GM10266 (cell line): ENCODE results near the gene ATP10A.

ENCODE experiments used
- DNase-seq: peaks from one replicate; pipeline ENCODE4 v3.0.0; 2012; ENCODE audit errors: extremely low spot score
- TF ChIP-seq, protein P1 (sequence below): IDR thresholded peaks from 2 replicates; pipeline ENCODE4 v1.5.1; 2012; ENCODE audit warnings: mild to moderate bottlenecking, low read depth; ENCODE audit not compliant: control insufficient read depth, insufficient read depth; ENCODE audit errors: missing control alignments

The ATP10A gene

DNA sequence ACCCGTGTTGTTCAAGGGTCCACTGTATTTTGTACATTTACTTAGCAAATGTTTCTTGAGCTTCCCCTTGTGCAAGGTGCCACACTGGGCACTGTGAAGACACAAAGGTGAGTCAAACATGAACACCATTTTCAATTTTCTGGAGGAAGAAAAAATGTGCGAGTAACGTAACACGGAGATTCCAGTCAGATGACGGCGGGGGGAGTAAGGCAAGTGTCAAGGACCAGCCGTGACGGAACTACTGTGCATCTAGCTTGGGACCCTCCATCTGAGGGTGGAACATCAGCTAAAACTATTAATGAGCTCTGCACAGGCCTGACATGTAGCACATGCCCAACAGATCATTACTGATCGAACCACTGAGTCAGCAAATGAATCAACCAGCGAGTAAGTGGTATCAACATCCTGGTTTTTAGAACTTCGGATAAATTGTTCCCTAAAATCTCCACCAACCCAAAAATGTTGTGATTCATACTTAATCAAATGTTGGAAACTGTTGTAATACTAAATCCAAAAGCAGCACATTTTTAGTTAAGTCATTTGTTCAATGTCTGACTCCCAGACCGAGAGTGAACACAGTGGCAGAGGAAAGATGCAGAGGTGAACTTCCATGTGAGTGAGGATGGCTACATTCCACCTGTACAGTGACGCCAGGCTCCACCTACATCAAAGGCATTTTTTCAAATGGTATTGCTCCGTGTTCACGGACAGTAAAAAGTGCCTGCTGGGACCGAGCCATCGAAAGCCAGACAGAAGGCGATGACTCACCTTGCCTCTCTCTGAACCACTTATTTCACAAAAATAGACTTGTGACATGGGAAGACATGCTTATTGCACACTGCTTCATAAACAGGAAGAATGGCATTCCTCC lies 172.2 kb downstream of the ATP10A start:
- TF ChIP-seq, protein P1, sequence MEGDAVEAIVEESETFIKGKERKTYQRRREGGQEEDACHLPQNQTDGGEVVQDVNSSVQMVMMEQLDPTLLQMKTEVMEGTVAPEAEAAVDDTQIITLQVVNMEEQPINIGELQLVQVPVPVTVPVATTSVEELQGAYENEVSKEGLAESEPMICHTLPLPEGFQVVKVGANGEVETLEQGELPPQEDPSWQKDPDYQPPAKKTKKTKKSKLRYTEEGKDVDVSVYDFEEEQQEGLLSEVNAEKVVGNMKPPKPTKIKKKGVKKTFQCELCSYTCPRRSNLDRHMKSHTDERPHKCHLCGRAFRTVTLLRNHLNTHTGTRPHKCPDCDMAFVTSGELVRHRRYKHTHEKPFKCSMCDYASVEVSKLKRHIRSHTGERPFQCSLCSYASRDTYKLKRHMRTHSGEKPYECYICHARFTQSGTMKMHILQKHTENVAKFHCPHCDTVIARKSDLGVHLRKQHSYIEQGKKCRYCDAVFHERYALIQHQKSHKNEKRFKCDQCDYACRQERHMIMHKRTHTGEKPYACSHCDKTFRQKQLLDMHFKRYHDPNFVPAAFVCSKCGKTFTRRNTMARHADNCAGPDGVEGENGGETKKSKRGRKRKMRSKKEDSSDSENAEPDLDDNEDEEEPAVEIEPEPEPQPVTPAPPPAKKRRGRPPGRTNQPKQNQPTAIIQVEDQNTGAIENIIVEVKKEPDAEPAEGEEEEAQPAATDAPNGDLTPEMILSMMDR: no peak
- DNase-seq: no peak

DNA sequence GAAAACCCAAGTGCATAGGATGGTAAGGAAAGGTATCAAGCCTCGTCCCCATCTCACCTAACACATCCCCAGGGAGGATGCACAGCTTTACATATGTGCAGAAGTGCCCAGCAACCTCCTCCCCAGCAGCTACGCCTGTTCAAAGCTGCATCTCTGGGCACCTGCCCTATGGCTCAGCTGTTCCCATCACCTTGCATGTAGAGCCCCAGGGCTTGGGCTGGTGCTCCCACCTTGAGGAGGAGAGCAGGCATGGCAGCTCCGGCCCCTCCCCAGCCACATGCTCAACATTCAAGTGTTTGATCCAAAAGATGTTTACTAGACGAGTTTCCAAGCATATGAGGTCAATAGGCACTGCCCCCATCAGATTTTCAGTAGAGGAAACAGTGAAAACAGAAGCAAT lies 173.5 kb downstream of the ATP10A start:
- no peak for DNase-seq
- TF ChIP-seq, protein P1: no peak

DNA sequence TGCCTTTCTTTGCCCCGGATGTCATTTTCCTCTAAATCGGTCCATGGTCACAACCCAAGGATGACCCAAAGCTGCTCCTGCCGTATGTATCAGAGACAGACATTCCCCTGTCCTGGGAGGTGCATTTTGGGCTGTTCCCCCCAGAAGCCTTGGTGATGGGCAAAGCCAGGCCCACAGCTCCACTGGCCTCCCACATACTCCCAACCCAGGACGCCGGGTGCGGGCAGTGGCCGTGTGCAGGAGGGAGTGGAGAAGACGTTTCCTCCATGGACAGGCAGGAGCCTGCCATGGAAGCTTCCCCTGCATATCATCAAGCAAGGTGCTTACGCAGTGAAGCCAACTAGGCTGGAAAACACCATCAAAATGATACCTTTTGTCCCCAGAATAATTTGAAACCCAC lies 175.0 kb downstream of the ATP10A start:
- TF ChIP-seq, protein P1: no peak
- no peak for DNase-seq

DNA sequence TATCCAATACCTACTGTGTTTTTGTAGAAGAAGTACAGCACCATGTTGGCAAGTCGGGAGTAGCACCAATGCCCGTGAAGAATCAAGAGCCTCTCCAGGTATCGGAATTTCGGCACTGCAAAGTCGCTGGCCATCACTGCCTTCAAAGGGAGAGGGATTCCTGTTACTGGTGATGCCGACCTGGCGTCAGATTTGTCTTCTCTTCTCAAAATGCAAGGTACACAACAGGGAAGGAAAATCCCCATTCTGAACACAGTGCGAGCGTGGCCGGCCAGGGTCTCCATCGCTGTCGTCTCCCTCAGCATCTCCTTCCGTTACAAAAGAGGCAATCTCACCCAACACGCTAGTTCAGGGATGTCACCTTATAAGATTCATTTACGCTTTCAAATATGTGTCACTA lies 175.4 kb downstream of the ATP10A start:
- DNase-seq: no peak
- TF ChIP-seq, protein P1: no peak

DNA sequence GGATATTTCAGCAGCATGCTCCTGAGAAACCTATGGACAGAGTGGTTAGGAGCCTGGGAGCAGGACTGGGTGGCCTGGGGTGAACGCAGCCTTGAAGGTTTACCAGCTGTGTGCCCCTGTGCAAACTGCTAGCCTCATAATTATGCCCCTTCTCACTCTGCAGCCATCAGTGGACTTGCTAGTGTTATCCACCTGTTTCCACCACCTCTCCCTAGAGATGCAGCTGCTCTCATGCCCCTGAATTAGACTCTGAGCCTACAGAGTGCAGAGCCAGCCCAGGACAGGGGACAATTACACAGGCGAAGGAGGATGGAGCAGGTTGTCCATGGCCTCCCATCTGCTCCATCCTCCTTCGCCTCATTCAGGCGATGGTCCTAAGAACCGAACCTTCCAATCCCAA lies 175.9 kb downstream of the ATP10A start:
- TF ChIP-seq, protein P1: no peak
- no peak for DNase-seq

DNA sequence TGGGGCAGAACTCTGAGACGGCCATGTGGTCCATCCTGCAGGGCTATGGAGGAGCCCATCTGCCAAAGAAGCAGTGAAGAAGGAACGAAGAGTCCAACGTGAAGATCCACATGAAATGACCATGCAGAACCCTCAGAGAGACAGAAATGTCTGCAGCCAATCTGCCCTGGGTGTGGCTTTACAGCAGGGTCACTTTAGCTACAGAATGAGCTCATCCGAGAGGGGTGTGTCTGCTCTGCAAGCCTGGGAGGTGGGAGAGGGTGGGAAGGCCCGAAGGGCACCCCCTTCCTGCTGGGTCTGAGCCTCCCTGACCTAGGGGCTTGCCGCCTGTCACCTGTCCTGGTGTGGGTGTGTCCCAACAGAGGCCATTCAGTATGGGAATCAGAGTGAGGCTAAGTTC lies 176.3 kb downstream of the ATP10A start:
- DNase-seq: no peak

More for the DNA sequence above, 176.3 kb downstream of the ATP10A start:
- TF ChIP-seq, protein P1: no peak
